Upper lobe of left lung (tissue), 6 donors: ENCODE results near the gene ERRFI1. TPM values are rescaled to one million over a fixed set of nuclear protein-coding genes. Genes with fewer than 3 reads are reported as not detected.

Experiments used
- ATAC-seq, 2 donors: fragments of 200-7000 bp; cut with Tn5 transposase; one replicate each; pipeline ENCODE4 v1.9.1; 2022; ENCODE audit warnings: mild to moderate bottlenecking in 2 of 2, moderate library complexity in 2 of 2; ENCODE audit not compliant: low FRiP score in 2 of 2
- DNase-seq, 2 donors: peaks; one replicate each; pipeline ENCODE4 v3.0.0-alpha.2; 2019 to 2020
- H3K27ac ChIP-seq, 4 donors: fragments of 200-600 bp; sonication (generic); one replicate each; pipeline ENCODE4 v1.5.1; 2016 to 2019
- H3K27me3 ChIP-seq, 4 donors: fragments of 200-600 bp; sonication (generic); one replicate each; pipeline ENCODE4 v1.5.1; 2017 to 2019
- H3K36me3 ChIP-seq, 4 donors: fragments of 200-600 bp; sonication (generic); one replicate each; pipeline ENCODE4 v1.5.1; 2016 to 2019
- H3K4me1 ChIP-seq, 4 donors: fragments of 200-600 bp; sonication (generic); one replicate each; pipeline ENCODE4 v1.5.1; 2018 to 2019
- H3K4me3 ChIP-seq, 4 donors: fragments of 200-600 bp; sonication (generic); one replicate each; pipeline ENCODE4 v1.5.1; 2017 to 2019; ENCODE audit warnings: mild to moderate bottlenecking in 2 of 4, moderate library complexity in 1 of 4
- H3K9me3 ChIP-seq, 4 donors: fragments of 200-600 bp; sonication (generic); one replicate each; pipeline ENCODE4 v1.5.1; 2018 to 2019
- CTCF ChIP-seq, 6 experiments: fragments of 450-650 bp in 4 of 6; fragments of 200-600 bp in 2 of 6; sonication (generic) in 2 of 6; IDR thresholded peaks; one replicate each; pipeline ENCODE4 v1.5.1; 2016 to 2019; ENCODE audit warnings: antibody characterized with exemption in 6 of 6
- EP300 ChIP-seq, 4 donors: sonication (generic); formaldehyde crosslinking; IDR thresholded peaks; one replicate each; pipeline ENCODE4 v1.5.1; 2017; ENCODE audit warnings: antibody characterized with exemption in 4 of 4, control low read depth in 2 of 4
- POLR2A ChIP-seq, 4 donors: fragments of 450-650 bp; IDR thresholded peaks; one replicate each; pipeline ENCODE4 v1.5.1; 2016 to 2017; ENCODE audit warnings: antibody characterized with exemption in 4 of 4, mild to moderate bottlenecking in 2 of 4
- POLR2AphosphoS5 ChIP-seq, 2 donors: sonication (generic); formaldehyde crosslinking; IDR thresholded peaks; one replicate each; pipeline ENCODE4 v1.5.1; 2017; ENCODE audit warnings: antibody characterized with exemption in 2 of 2
- WGBS, 2 donors: methylation state at CpG; one replicate each; pipeline ENCODE4 v1.1.5; 2017 to 2018; 5-methylcytosine and 5-hydroxymethylcytosine counted together
- total RNA-seq, 6 donors: library from RNA; depleted of rRNA in 4 of 6; stranded (reverse); fragments of >200 nt in 4 of 6; gene quantifications; one replicate each; pipeline versions ENCODE4 v1.1.0 to v1.2.1, GENCODE V29; 2016 to 2021
- donor health status: DM: no; HTN: no; CAD: no; lungs with moderate emphysema.
- donor health status: DM: no; HTN: yes; CAD: no; lungs with severe emphysema.

Gene ERRFI1
- total RNA-seq, 6 donors from 2014 or later, result 30.4 to 164 (median 84.6) TPM

- no peak overlapping the region for H3K4me3 ChIP-seq
- WGBS, 2 donors, result 40 to 50% methylated on average over 2 of the region's 2 CpGs
Observed at GRCh38 chr1:8015809-8016165, 10.3 kb downstream of the ERRFI1 start.

GRCh38 chr1:8015036-8015808 is 10.9 kb downstream of the ERRFI1 start:
- peak overlapping the region; percentile 42 to 67 (median 60) for H3K27ac ChIP-seq
- peaks cover 38 to 58% (median 57%) of the 10 kb centered on the region in 4 donors for H3K4me1 ChIP-seq
- no peaks in the 10 kb centered on the region for H3K9me3 ChIP-seq
- TF ChIP-seq POLR2A (IDR thresholded peaks at IDR 0.05) (no peak), CTCF (IDR thresholded peaks at IDR 0.05) (peak; percentile 32 to 84 (median 71)), POLR2AphosphoS5 (IDR thresholded peaks at IDR 0.05) (no peak)
- H3K36me3 ChIP-seq, result peaks cover 14 to 47% (median 22%) of the 10 kb centered on the region in 4 donors
- DNase-seq (no peak), ATAC-seq (peak; percentile 73 to 86)
- WGBS, 2 donors, result 19 to 27% methylated on average over 8 of the region's 8 CpGs
- no peak overlapping the region for H3K4me3 ChIP-seq
- H3K27me3 ChIP-seq, result no peaks in the 10 kb centered on the region

More at GRCh38 chr1:8015809-8016165, 10.3 kb downstream of the ERRFI1 start:
- peak in 1 of 2 donors; percentile 85 for ATAC-seq
- TF ChIP-seq CTCF (IDR thresholded peaks at IDR 0.05) (no peak), POLR2AphosphoS5 (IDR thresholded peaks at IDR 0.05) (no peak), POLR2A (IDR thresholded peaks at IDR 0.05) (no peak), EP300 (IDR thresholded peaks at IDR 0.05) (no peak)
- no peaks in the 10 kb centered on the region for H3K27me3 ChIP-seq
- no peaks in the 10 kb centered on the region for H3K9me3 ChIP-seq
- peak in 1 of 2 donors; percentile 29 for DNase-seq
- H3K27ac ChIP-seq, result peak overlapping the region; percentile 42 to 67 (median 60)
- peaks cover 40 to 64% (median 62%) of the 10 kb centered on the region in 4 donors for H3K4me1 ChIP-seq
- peaks cover 14 to 41% (median 21%) of the 10 kb centered on the region in 4 donors for H3K36me3 ChIP-seq

- no peak for DNase-seq
- 83 to 84% methylated on average over 10 of the region's 10 CpGs for WGBS, 2 donors
- H3K4me3 ChIP-seq, result no peak overlapping the region
- peaks cover 14 to 52% (median 25%) of the 10 kb centered on the region in 4 donors for H3K36me3 ChIP-seq
- no peaks in the 10 kb centered on the region for H3K9me3 ChIP-seq
- TF ChIP-seq POLR2AphosphoS5 (IDR thresholded peaks at IDR 0.05) (no peak), EP300 (IDR thresholded peaks at IDR 0.05) (no peak), POLR2A (IDR thresholded peaks at IDR 0.05) (no peak), CTCF (IDR thresholded peaks at IDR 0.05) (no peak)
- H3K27ac ChIP-seq, result peak overlapping the region; percentile 42 to 67 (median 60)
- peaks cover 31 to 54% (median 50%) of the 10 kb centered on the region in 4 donors for H3K4me1 ChIP-seq
- no peak for ATAC-seq
- no peaks in the 10 kb centered on the region for H3K27me3 ChIP-seq
Observed at GRCh38 chr1:8014381-8014988, 11.6 kb downstream of the ERRFI1 start.

GRCh38 chr1:8013800-8014199 is 12.3 kb downstream of the ERRFI1 start:
- Histone ChIP-seq H3K4me3 (no peak overlapping the region), H3K27ac (peak overlapping the region in 1 of 4 donors; percentile 9), H3K9me3 (no peaks in the 10 kb centered on the region), H3K27me3 (no peaks in the 10 kb centered on the region), H3K4me1 (peaks cover 25 to 49% (median 44%) of the 10 kb centered on the region in 4 donors), H3K36me3 (peaks cover 14 to 59% (median 27%) of the 10 kb centered on the region in 4 donors)
- no peak for ATAC-seq
- WGBS, 2 donors, result 82 to 85% methylated on average over 6 of the region's 6 CpGs
- TF ChIP-seq POLR2A (IDR thresholded peaks at IDR 0.05) (no peak), POLR2AphosphoS5 (IDR thresholded peaks at IDR 0.05) (no peak), EP300 (IDR thresholded peaks at IDR 0.05) (no peak), CTCF (IDR thresholded peaks at IDR 0.05) (no peak)
- no peak for DNase-seq
